LNCaP clone FGC (cell line): ENCODE results near the gene SHMT1.
"Not testable (repeated sequence)": the region's sequence is repeated elsewhere in the genome, so short reads cannot be mapped to it uniquely, and the experiment has no call there.

Source experiments
- DNase-seq: peaks from one replicate; pipeline ENCODE4 v3.0.0-alpha.2; 2011; ENCODE audit warnings: low read depth
- H3K4me3 ChIP-seq: 2 replicates; pipeline ENCODE4 v1.5.1; 2011; ENCODE audit warnings: mild to moderate bottlenecking, low read depth, low read length, control low read depth
- CTCF ChIP-seq: IDR thresholded peaks from 2 replicates; pipeline ENCODE4 v1.5.1; 2012; ENCODE audit warnings: mild to moderate bottlenecking; ENCODE audit not compliant: control insufficient read depth, insufficient read depth; ENCODE audit errors: extremely low read depth

The SHMT1 gene

GRCh38 chr17:18382441-18383078, 19.2 kb upstream of the SHMT1 start:
- H3K4me3 ChIP-seq, result no peak overlapping the region
- TF ChIP-seq CTCF, result no peak
- no peak for DNase-seq

- no peak for TF ChIP-seq CTCF
- DNase-seq, result no peak
- H3K4me3 ChIP-seq, result no peak overlapping the region
Measured at GRCh38 chr17:18381953-18382245, 18.5 kb upstream of the SHMT1 start.

- no peak for TF ChIP-seq CTCF
- DNase-seq, result no peak
- H3K4me3 ChIP-seq, result no peak overlapping the region
Measured at GRCh38 chr17:18381158-18381952, 18.0 kb upstream of the SHMT1 start.

GRCh38 chr17:18380471-18381157, 17.3 kb upstream of the SHMT1 start:
- no peak overlapping the region for H3K4me3 ChIP-seq
- TF ChIP-seq CTCF, result no peak
- DNase-seq, result no peak

- no peak overlapping the region for H3K4me3 ChIP-seq
- TF ChIP-seq CTCF, result no peak
- no peak for DNase-seq
Measured at GRCh38 chr17:18379246-18380146, 16.1 kb upstream of the SHMT1 start.

- not testable (repeated sequence) for DNase-seq, H3K4me3 ChIP-seq
Measured at GRCh38 chr17:18378614-18379013, 15.3 kb upstream of the SHMT1 start.

- DNase-seq, result no peak
- TF ChIP-seq CTCF, result no peak
- no peak overlapping the region for H3K4me3 ChIP-seq
Measured at GRCh38 chr17:18378205-18378505, 14.8 kb upstream of the SHMT1 start.
